HEK293 (cell line): ENCODE measurements around the gene STK32C.

ENCODE experiments used
- CTCF ChIA-PET: fragments of 350-600 bp; formaldehyde crosslinking; extraction: SDS; loops from one replicate; lab custom pipeline; 2021; ENCODE audit warnings: antibody characterized with exemption; lab: Yijun Ruan, JAX
- POLR2A ChIA-PET: fragments of 300-600 bp; formaldehyde crosslinking; extraction: SDS; loops from one replicate; lab custom pipeline; 2020; ENCODE audit warnings: antibody characterized with exemption, inconsistent platforms; lab: Yijun Ruan, JAX
- H3K27ac ChIP-seq: fragments of 200-500 bp; sonication (Bioruptor generic); 2 replicates; pipeline ENCODE4 v1.5.1; 2014; ENCODE audit warnings: low read depth, low read length, control low read depth, inconsistent platforms; ENCODE audit errors: extremely low read depth
- H3K36me3 ChIP-seq, 2 experiments: fragments of 200-500 bp in 1 of 2; sonication (Bioruptor generic) in 1 of 2; 1 replicate in 1 of 2; 2 replicates in 1 of 2; pipeline ENCODE4 v1.5.1; 2014 to 2017; ENCODE audit warnings: inconsistent platforms in 2 of 2, low read length in 2 of 2; ENCODE audit not compliant: control insufficient read depth in 2 of 2, insufficient read depth in 1 of 2
- H3K4me1 ChIP-seq: fragments of 200-500 bp; sonication (Bioruptor generic); 2 replicates; pipeline ENCODE4 v1.5.1; 2014; ENCODE audit warnings: mild to moderate bottlenecking, low read length, inconsistent platforms; ENCODE audit not compliant: control insufficient read depth, insufficient read depth
- H3K4me3 ChIP-seq: 2 replicates; pipeline ENCODE4 v1.5.1; 2011; ENCODE audit warnings: low read depth, mild to moderate bottlenecking, control low read depth, low read length, moderate library complexity
- H3K9me3 ChIP-seq: fragments of 200-500 bp; sonication (Bioruptor generic); 2 replicates; pipeline ENCODE4 v1.5.1; 2014; ENCODE audit warnings: low read depth, low read length, inconsistent platforms; ENCODE audit not compliant: control insufficient read depth, insufficient read depth
- EGR2 ChIP-seq: fragments of 450-650 bp; formaldehyde crosslinking; IDR thresholded peaks from 2 replicates; pipeline ENCODE4 v1.5.1; 2016; ENCODE audit warnings: low read depth, missing biosample characterization, missing genetic modification characterization
- GLIS1 ChIP-seq: fragments of 450-650 bp; formaldehyde crosslinking; IDR thresholded peaks from 2 replicates; pipeline ENCODE4 v1.5.1; 2016; ENCODE audit warnings: missing biosample characterization, missing genetic modification characterization
- GLIS2 ChIP-seq: fragments of 450-650 bp; formaldehyde crosslinking; IDR thresholded peaks from 2 replicates; pipeline ENCODE4 v1.5.1; 2016; ENCODE audit warnings: missing biosample characterization, missing genetic modification characterization
- KLF1 ChIP-seq: fragments of 450-650 bp; formaldehyde crosslinking; IDR thresholded peaks from 2 replicates; pipeline ENCODE4 v1.5.1; 2016; ENCODE audit warnings: missing biosample characterization, missing genetic modification characterization
- KLF17 ChIP-seq: fragments of 450-650 bp; formaldehyde crosslinking; IDR thresholded peaks from 2 replicates; pipeline ENCODE4 v1.5.1; 2016; ENCODE audit warnings: missing biosample characterization, missing genetic modification characterization
- SCRT1 ChIP-seq: fragments of 450-650 bp; formaldehyde crosslinking; IDR thresholded peaks from 2 replicates; pipeline ENCODE4 v1.5.1; 2016; ENCODE audit warnings: missing biosample characterization, missing genetic modification characterization, borderline replicate concordance
- SCRT2 ChIP-seq: fragments of 450-650 bp; formaldehyde crosslinking; IDR thresholded peaks from 2 replicates; pipeline ENCODE4 v1.5.1; 2016; ENCODE audit warnings: missing biosample characterization, missing genetic modification characterization
- SP2 ChIP-seq: fragments of 450-650 bp; formaldehyde crosslinking; IDR thresholded peaks from 2 replicates; pipeline ENCODE4 v1.5.1; 2016; ENCODE audit warnings: missing biosample characterization, missing genetic modification characterization
- SP7 ChIP-seq: fragments of 450-650 bp; formaldehyde crosslinking; IDR thresholded peaks from 2 replicates; pipeline ENCODE4 v1.5.1; 2016; ENCODE audit warnings: missing biosample characterization, missing genetic modification characterization
- YY2 ChIP-seq: fragments of 450-650 bp; formaldehyde crosslinking; IDR thresholded peaks from 2 replicates; pipeline ENCODE4 v1.5.1; 2016; ENCODE audit warnings: missing biosample characterization, missing genetic modification characterization
- ZEB2 ChIP-seq: fragments of 450-650 bp; formaldehyde crosslinking; IDR thresholded peaks from 2 replicates; pipeline ENCODE4 v1.5.1; 2016; ENCODE audit warnings: missing biosample characterization, missing genetic modification characterization
- ZFHX2 ChIP-seq: fragments of 450-650 bp; formaldehyde crosslinking; conservative IDR thresholded peaks from 2 replicates; pipeline ENCODE4 v1.5.1; 2016; ENCODE audit warnings: missing biosample characterization, missing genetic modification characterization
- ZFP37 ChIP-seq: fragments of 450-650 bp; formaldehyde crosslinking; IDR thresholded peaks from 2 replicates; pipeline ENCODE4 v1.5.1; 2016; ENCODE audit warnings: missing biosample characterization, missing genetic modification characterization
- ZIC2 ChIP-seq: fragments of 450-650 bp; formaldehyde crosslinking; IDR thresholded peaks from 2 replicates; pipeline ENCODE4 v1.5.1; 2016; ENCODE audit warnings: missing biosample characterization, missing genetic modification characterization
- ZNF146 ChIP-seq: fragments of 450-650 bp; formaldehyde crosslinking; IDR thresholded peaks from 2 replicates; pipeline ENCODE4 v1.5.1; 2016; ENCODE audit warnings: missing biosample characterization, missing genetic modification characterization
- ZNF266 ChIP-seq: fragments of 450-650 bp; formaldehyde crosslinking; IDR thresholded peaks from 2 replicates; pipeline ENCODE4 v1.5.1; 2016; ENCODE audit warnings: missing biosample characterization, missing genetic modification characterization, low read depth
- ZNF335 ChIP-seq: fragments of 450-650 bp; formaldehyde crosslinking; conservative IDR thresholded peaks from 2 replicates; pipeline ENCODE4 v1.5.1; 2016; ENCODE audit warnings: missing biosample characterization, missing genetic modification characterization
- ZNF341 ChIP-seq: fragments of 450-650 bp; formaldehyde crosslinking; IDR thresholded peaks from 2 replicates; pipeline ENCODE4; 2016; ENCODE audit warnings: low read depth, missing biosample characterization, missing genetic modification characterization
- ZNF37A ChIP-seq: fragments of 450-650 bp; IDR thresholded peaks from 2 replicates; pipeline ENCODE4 v1.5.1; 2018; ENCODE audit warnings: missing biosample characterization, missing genetic modification characterization
- ZNF449 ChIP-seq: fragments of 450-650 bp; formaldehyde crosslinking; IDR thresholded peaks from 2 replicates; pipeline ENCODE4 v1.5.1; 2017; ENCODE audit warnings: missing biosample characterization, mild to moderate bottlenecking, missing genetic modification characterization, moderate library complexity
- ZNF48 ChIP-seq: fragments of 450-650 bp; formaldehyde crosslinking; IDR thresholded peaks from 2 replicates; pipeline ENCODE4 v1.5.1; 2016; ENCODE audit warnings: missing biosample characterization, missing genetic modification characterization
- ZNF513 ChIP-seq: fragments of 450-650 bp; IDR thresholded peaks from 2 replicates; pipeline ENCODE4 v1.5.1; 2018; ENCODE audit warnings: missing biosample characterization, missing genetic modification characterization
- ZNF549 ChIP-seq: fragments of 450-650 bp; IDR thresholded peaks from 2 replicates; pipeline ENCODE4 v1.5.1; 2018; ENCODE audit warnings: missing biosample characterization, missing genetic modification characterization, mild to moderate bottlenecking, inconsistent platforms, moderate library complexity
- ZNF692 ChIP-seq: fragments of 450-650 bp; formaldehyde crosslinking; IDR thresholded peaks from 2 replicates; pipeline ENCODE4 v1.5.1; 2016; ENCODE audit warnings: missing biosample characterization, missing genetic modification characterization
- ZNF704 ChIP-seq: fragments of 450-650 bp; formaldehyde crosslinking; IDR thresholded peaks from 2 replicates; pipeline ENCODE4 v1.5.1; 2016; ENCODE audit warnings: missing biosample characterization, missing genetic modification characterization
- ZNF768 ChIP-seq: fragments of 450-650 bp; formaldehyde crosslinking; IDR thresholded peaks from 2 replicates; pipeline ENCODE4 v1.5.1; 2018; ENCODE audit warnings: missing biosample characterization, mild to moderate bottlenecking, missing genetic modification characterization

The STK32C gene

GRCh38 chr10:132282667-132283603, 24.8 kb downstream of the STK32C start (continued):
- no peak for TF ChIP-seq ZNF37A
- TF ChIP-seq ZNF549 (tag by site-specific recombination), result no peak
- no peak for TF ChIP-seq SP7 (tag by site-specific recombination)
- no peak for TF ChIP-seq YY2 (tag by site-specific recombination)

GRCh38 chr10:132281915-132282666, 25.7 kb downstream of the STK32C start:
- POLR2A ChIA-PET, result no interaction called here
- TF ChIP-seq SCRT1 (tag by site-specific recombination) (peak; percentile 99), GLIS1 (tag by site-specific recombination) (peak; percentile 47), ZFP37 (tag by site-specific recombination) (no peak), ZNF449 (tag by site-specific recombination) (peak; percentile 59; the same call in 1 of the 2 replicates), SP2 (tag by site-specific recombination) (peak; percentile 32; the same call in 1 of the 2 replicates), ZNF48 (tag by site-specific recombination) (no peak), ZFHX2 (tag by site-specific recombination) (0 out of 2 replicates have a peak, but pooled peaks have one; percentile 28), ZNF341 (peak; percentile 73), ZEB2 (tag by site-specific recombination) (peak; percentile 95), ZNF513 (tag by site-specific recombination) (no peak), KLF1 (tag by site-specific recombination) (peak; percentile 81), EGR2 (tag by site-specific recombination) (peak; percentile 35), ZIC2 (tag by site-specific recombination) (peak; percentile 78), SCRT2 (peak; percentile 66), ZNF335 (tag by site-specific recombination) (no peak)
- TF ChIP-seq, all 188 proteins: peak for 11
- Histone ChIP-seq H3K27ac (no peak overlapping the region), H3K4me1 (no peaks in the 10 kb centered on the region), H3K4me3 (no peak overlapping the region), H3K9me3 (no peaks in the 10 kb centered on the region), H3K36me3 (no peaks in the 10 kb centered on the region)
- CTCF ChIA-PET, result interaction anchor here (0.6 kb wide), 1 partner anchor 71 kb away, joined by 4 read pairs; no protein-coding TSS in a partner anchor

- H3K27ac ChIP-seq, result no peak overlapping the region
- CTCF ChIA-PET, result no interaction called here
- H3K36me3 ChIP-seq, result no peaks in the 10 kb centered on the region
- POLR2A ChIA-PET, result no interaction called here
- no peaks in the 10 kb centered on the region for H3K9me3 ChIP-seq
- H3K4me1 ChIP-seq, result no peaks in the 10 kb centered on the region
- H3K4me3 ChIP-seq, result no peak overlapping the region
- no peak for TF ChIP-seq ZNF266 (tag by site-specific recombination)
- no peak for TF ChIP-seq ZNF37A
- TF ChIP-seq ZNF146 (tag by site-specific recombination), result no peak
- no peak for TF ChIP-seq ZNF549 (tag by site-specific recombination)
- no peak for TF ChIP-seq KLF17
- TF ChIP-seq GLIS2 (tag by site-specific recombination), result no peak
- no peak for TF ChIP-seq ZNF768 (tag by site-specific recombination)
- no peak for TF ChIP-seq ZNF704
- TF ChIP-seq ZNF692 (tag by site-specific recombination), result no peak
Observed at GRCh38 chr10:132280646-132281074, 27.1 kb downstream of the STK32C start.
